Measurements from ENCODE around the gene CASTOR1.

CASTOR1 gene

DNA sequence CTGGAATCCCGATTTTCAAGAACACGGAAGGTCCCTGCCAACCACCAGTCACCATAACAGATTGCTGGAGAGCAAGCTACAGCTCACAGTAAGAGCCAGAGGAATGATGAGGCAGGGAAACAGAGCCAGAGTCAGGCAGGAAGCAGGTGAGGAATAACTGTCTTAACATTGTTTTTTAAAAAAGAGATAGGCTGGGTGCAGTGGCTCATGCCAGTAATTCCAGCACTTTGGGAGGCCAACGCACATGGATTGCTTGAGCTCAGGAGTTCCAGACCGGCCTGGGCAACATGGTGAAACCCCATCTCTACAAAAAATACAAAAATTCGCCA is 13.5 kb upstream of the CASTOR1 start:
- Histone ChIP-seq H2AFZ (ENCODE audit: low read depth, low read length, severe bottlenecking) (no peak overlapping the region), H3K27me3 (ENCODE audit: low read length) (no peaks in the 10 kb centered on the region), H3K79me2 (ENCODE audit: insufficient read depth, low read length) (no peaks in the 10 kb centered on the region), H3F3A (ENCODE audit: insufficient read depth) (no peaks in the 10 kb centered on the region), H3K9me3 (ENCODE audit: insufficient read depth, low read length) (no peaks in the 10 kb centered on the region), H3K4me2 (ENCODE audit: low read depth, low read length, poor library complexity, severe bottlenecking) (no peak overlapping the region), H3K36me3 (ENCODE audit: low read length) (no peaks in the 10 kb centered on the region), H4K20me1 (ENCODE audit: low read depth, low read length) (no peaks in the 10 kb centered on the region), H3K4me3 (ENCODE audit: insufficient read depth, low read length, poor library complexity, severe bottlenecking) (no peak overlapping the region), H3K27ac (ENCODE audit: low read depth, low read length) (no peak overlapping the region), H3K9ac (ENCODE audit: low read length) (no peak overlapping the region), H3K9me2 (replicated peaks; ENCODE audit: insufficient read depth, low read length) (no peaks in the 10 kb centered on the region)
- TF ChIP-seq, protein P1, sequence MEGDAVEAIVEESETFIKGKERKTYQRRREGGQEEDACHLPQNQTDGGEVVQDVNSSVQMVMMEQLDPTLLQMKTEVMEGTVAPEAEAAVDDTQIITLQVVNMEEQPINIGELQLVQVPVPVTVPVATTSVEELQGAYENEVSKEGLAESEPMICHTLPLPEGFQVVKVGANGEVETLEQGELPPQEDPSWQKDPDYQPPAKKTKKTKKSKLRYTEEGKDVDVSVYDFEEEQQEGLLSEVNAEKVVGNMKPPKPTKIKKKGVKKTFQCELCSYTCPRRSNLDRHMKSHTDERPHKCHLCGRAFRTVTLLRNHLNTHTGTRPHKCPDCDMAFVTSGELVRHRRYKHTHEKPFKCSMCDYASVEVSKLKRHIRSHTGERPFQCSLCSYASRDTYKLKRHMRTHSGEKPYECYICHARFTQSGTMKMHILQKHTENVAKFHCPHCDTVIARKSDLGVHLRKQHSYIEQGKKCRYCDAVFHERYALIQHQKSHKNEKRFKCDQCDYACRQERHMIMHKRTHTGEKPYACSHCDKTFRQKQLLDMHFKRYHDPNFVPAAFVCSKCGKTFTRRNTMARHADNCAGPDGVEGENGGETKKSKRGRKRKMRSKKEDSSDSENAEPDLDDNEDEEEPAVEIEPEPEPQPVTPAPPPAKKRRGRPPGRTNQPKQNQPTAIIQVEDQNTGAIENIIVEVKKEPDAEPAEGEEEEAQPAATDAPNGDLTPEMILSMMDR (IDR thresholded peaks at IDR 0.05; ENCODE audit: insufficient read depth, low read length, poor library complexity, severe bottlenecking) = no peak
- no peak for TF ChIP-seq EZH2phosphoT487 (conservative IDR thresholded peaks at IDR 0.05; ENCODE audit: low read length)

DNA sequence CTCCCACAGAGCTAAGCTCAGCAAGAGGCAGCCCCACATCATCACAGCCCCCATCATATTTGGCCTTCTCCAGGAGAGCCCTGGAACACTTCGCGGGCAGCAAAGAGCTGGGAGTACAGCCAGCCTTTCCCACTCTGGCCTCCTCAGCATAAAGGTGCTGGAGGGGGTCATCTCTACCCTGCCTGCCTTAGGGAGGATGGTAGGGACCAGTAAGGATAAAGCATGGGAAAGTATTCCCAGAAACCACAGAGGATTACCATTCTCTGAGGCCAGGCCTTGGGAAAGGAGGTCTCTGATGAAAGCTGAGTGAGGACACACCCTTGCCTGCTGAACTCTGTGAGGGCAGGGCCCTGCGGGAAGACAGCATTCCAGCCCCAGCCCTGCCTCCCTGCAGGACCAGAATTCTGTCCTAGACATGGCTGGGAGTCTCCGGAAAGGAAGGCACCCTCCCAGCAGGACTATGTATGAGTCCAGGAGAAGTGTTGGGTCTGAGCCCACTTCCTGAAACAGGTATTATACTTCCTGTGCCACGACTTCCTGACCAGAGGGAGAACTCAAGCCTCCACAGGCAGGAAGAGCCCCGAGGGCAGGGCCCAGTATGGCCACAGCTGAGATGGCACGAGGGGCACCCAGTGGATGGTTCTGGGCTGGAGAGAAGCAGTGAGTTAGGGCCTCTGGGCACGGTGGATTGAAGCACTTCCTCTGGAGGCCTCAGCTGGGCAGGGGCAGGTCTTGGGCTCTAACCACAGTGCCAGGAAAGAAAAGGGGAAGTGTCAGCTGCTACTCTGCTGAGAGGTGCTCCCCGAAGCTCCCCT is 12.9 kb upstream of the CASTOR1 start:
- H3F3A ChIP-seq (ENCODE audit: insufficient read depth) = no peaks in the 10 kb centered on the region
- H2AFZ ChIP-seq (ENCODE audit: low read depth, low read length, severe bottlenecking) = no peak overlapping the region
- no peak overlapping the region for H3K9ac ChIP-seq (ENCODE audit: low read length)
- H4K20me1 ChIP-seq (ENCODE audit: low read depth, low read length) = no peaks in the 10 kb centered on the region
- no peak overlapping the region for H3K4me3 ChIP-seq (ENCODE audit: insufficient read depth, low read length, poor library complexity, severe bottlenecking)
- H3K79me2 ChIP-seq (ENCODE audit: insufficient read depth, low read length) = no peaks in the 10 kb centered on the region
- no peak overlapping the region for H3K27ac ChIP-seq (ENCODE audit: low read depth, low read length)
- H3K36me3 ChIP-seq (ENCODE audit: low read length) = no peaks in the 10 kb centered on the region
- H3K9me3 ChIP-seq (ENCODE audit: insufficient read depth, low read length) = no peaks in the 10 kb centered on the region
- TF ChIP-seq, protein P1 (IDR thresholded peaks at IDR 0.05; ENCODE audit: insufficient read depth, low read length, poor library complexity, severe bottlenecking) = no peak
- TF ChIP-seq EZH2phosphoT487 (conservative IDR thresholded peaks at IDR 0.05; ENCODE audit: low read length) = no peak
- no peaks in the 10 kb centered on the region for H3K9me2 ChIP-seq (replicated peaks; ENCODE audit: insufficient read depth, low read length)
- H3K4me2 ChIP-seq (ENCODE audit: low read depth, low read length, poor library complexity, severe bottlenecking) = no peak overlapping the region
- no peaks in the 10 kb centered on the region for H3K27me3 ChIP-seq (ENCODE audit: low read length)

DNA sequence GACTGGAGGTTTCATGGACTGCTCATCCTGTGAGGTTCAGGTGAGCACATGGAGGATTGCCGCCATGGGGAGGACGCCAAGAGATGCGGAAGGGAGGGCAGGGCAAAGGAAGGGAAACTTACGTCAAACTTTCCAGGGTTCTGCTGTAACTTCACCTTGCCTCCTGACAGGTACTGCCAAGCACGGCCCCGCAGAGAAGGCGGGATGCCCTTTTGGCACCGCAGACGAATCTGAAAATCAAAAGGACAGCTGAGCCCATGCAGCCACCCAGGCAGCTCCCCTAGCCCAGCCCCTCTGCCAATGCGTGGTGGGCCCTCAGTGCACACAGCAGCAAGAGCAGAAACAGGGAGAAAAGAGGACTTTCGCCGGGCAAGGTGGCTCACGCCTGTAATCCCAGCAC is 10.0 kb upstream of the CASTOR1 start:
- Histone ChIP-seq H3F3A (ENCODE audit: insufficient read depth) (no peaks in the 10 kb centered on the region), H3K9me3 (ENCODE audit: insufficient read depth, low read length) (no peaks in the 10 kb centered on the region), H2AFZ (ENCODE audit: low read depth, low read length, severe bottlenecking) (no peak overlapping the region), H3K4me2 (ENCODE audit: low read depth, low read length, poor library complexity, severe bottlenecking) (no peak overlapping the region), H3K9me2 (replicated peaks; ENCODE audit: insufficient read depth, low read length) (no peaks in the 10 kb centered on the region), H3K27me3 (ENCODE audit: low read length) (no peaks in the 10 kb centered on the region), H3K27ac (ENCODE audit: low read depth, low read length) (no peak overlapping the region), H3K36me3 (ENCODE audit: low read length) (no peaks in the 10 kb centered on the region), H3K4me3 (ENCODE audit: insufficient read depth, low read length, poor library complexity, severe bottlenecking) (no peak overlapping the region), H4K20me1 (ENCODE audit: low read depth, low read length) (no peaks in the 10 kb centered on the region), H3K9ac (ENCODE audit: low read length) (no peak overlapping the region), H3K79me2 (ENCODE audit: insufficient read depth, low read length) (no peaks in the 10 kb centered on the region)
- TF ChIP-seq, protein P1 (IDR thresholded peaks at IDR 0.05; ENCODE audit: insufficient read depth, low read length, poor library complexity, severe bottlenecking) = no peak
- no peak for TF ChIP-seq EZH2phosphoT487 (conservative IDR thresholded peaks at IDR 0.05; ENCODE audit: low read length)

Data from SU-DHL-6 (cell line).